ENCODE results near the gene TMEM256. TPM values are rescaled to one million over a fixed set of nuclear protein-coding genes. Genes with fewer than 3 reads are reported as not detected.

TMEM256 gene
- 48.8 and 118 TPM in 2 replicates for total RNA-seq

DNA sequence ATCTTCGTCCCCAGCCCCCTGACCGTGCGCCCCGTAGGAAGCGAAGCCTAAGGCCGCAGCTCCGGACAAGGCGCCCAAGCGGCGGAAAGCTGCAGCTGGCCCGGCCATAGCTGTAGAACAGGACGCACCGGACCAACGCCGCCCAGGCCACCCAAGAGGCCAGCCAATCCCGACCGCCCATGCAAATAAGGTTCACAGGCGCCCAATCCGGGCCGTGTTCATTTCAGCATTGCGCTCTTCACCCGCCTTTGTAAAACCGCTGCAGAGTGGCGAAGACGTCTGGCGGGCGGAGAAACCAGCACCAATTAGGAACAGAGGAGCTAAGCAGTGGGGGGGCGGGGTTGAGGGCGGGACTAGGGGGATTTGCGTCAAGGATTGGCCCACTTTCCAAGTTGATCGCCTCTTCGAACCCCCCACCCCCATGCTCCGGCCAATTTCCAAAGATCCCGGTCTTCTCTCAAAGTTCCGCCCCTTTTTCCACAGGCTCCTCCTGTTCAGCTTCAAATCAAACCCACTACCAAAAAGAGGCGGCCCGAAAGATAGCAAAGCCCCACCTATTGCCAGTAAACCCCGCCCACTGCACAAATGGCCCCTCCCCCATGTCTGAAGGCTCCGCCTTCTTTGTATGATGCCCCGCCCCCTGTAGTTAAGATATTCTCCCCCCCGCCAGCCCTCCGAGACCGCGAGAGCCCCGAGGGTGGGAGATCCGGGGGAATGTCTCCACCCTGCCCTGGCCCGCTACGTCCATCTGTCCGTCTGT, at the start of gene TMEM256:
Gene TMEM256, minus strand, starts transcription at position 121 of the 760 bp plus-strand sequence. Its CDS starts 13 bp downstream, at position 108.

DNA sequence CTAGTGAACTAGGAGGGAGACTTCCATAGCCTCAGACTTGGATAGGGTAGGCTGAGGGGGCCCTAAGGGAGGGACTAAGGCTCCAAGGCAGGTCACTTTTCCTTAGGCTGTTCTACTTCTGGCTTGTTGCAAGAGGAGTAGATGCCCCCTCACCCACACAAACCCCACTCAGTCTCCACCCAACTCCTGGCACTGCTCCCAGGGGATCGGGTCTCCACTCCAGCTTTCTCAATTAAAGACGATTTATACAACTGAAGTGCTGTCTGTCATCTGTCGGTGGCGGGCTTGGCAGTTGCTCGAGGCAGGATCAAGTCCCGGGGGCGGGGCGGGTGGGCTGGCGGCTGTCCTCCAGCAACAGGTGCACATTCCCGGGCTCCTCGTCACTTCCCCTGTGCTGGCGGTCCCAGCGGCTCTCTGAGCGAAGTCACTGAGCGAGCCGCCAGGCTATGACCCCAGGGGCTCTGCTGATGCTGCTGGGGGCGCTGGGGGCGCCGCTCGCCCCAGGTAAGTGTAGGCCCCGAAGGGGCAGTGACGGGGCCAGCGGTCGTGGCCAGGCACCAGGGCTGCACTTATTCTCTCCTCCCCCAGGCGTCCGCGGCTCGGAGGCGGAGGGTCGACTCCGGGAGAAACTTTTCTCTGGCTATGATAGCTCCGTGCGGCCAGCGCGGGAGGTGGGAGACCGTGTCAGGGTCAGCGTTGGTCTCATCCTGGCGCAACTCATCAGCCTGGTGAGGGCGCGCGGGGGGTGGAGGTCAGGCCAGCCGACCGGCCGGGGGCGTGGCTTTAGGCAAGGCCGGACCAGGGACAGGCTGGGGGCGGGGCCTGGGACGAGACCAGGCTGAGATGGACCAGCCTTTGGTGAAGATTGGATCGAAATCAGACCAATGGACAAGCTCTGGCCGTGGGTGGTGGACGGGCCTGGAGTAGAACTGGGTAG, 41.1 kb upstream of the TMEM256 start, which contains the start of gene CHRNB1:
Gene CHRNB1, plus strand, starts transcription at position 380 of the 937 bp plus-strand sequence. Its CDS starts 67 bp downstream, at position 447.

DNA sequence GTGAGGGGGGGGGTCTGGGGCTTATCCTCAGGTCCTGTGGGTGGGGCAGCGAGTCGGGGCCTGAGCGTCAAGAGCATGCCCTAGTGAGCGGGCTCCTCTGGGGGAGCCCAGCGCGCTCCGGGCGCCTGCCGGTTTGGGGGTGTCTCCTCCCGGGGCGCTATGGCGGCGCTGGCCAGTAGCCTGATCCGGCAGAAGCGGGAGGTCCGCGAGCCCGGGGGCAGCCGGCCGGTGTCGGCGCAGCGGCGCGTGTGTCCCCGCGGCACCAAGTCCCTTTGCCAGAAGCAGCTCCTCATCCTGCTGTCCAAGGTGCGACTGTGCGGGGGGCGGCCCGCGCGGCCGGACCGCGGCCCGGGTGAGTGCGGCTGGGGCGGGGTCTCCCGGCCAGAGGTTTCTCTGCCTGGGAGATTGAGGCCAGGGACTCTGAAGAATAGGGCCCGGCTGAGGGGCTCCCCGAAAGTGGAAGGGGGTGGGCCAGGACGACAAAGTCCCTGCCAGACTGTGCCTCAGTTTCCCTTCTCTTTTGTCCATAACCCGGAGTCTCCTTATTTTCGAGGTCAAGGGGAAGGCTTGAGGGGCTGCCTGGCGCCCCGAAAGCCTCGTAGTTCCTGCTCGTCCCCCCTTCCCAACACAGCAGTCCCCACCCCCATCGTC, 35.7 kb upstream of the TMEM256 start, which contains the start of gene FGF11:
Gene FGF11, plus strand, starts transcription at position 51 of the 651 bp plus-strand sequence. Its CDS starts 109 bp downstream, at position 160.

DNA sequence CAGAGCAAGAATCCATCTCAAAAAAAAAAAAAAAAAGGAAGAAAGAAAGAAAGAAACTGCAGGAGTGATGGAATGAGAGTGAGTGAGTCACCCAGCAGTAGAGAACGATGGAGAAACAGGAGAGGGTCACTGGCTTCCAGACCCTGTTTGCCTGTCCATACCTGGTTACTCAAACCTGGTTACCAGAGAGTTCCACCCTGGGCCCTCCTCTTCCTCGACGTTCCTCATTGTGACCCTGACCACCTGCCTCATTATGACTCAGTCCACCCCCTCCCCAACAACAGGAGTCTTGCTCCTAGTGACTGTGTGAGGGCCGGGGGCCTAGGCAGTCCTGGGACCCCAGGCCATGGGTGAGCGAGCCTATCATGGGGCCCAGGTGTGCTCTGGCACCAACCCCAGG, 24.7 kb upstream of the TMEM256 start, which contains the start of gene SPEM3:
Gene SPEM3, plus strand, starts transcription at position 301 of the 400 bp plus-strand sequence. Its CDS starts 46 bp downstream, at position 347.

DNA sequence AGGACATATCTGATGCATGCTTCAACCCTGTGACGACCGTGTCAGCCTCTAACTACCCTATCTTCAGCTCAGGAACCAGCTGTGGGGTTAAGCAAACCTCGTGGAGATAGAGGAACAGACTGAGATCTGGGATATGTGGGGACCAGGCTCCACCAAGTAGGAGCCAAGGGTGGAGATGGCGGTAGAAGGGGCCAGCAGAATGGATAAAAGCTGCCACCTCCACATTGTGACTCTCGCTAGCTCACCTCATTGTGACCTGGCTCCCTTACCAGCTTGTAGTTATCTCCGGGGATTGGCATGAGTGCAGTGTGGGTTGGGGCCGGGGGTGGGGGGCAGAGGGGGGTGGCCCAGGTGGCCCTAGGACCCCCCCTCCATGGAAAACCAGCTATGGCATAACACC, 21.4 kb upstream of the TMEM256 start, which contains the start of gene SPEM2:
Gene SPEM2, plus strand, starts transcription at position 301 of the 400 bp plus-strand sequence. Its CDS starts 73 bp downstream, at position 374.

DNA sequence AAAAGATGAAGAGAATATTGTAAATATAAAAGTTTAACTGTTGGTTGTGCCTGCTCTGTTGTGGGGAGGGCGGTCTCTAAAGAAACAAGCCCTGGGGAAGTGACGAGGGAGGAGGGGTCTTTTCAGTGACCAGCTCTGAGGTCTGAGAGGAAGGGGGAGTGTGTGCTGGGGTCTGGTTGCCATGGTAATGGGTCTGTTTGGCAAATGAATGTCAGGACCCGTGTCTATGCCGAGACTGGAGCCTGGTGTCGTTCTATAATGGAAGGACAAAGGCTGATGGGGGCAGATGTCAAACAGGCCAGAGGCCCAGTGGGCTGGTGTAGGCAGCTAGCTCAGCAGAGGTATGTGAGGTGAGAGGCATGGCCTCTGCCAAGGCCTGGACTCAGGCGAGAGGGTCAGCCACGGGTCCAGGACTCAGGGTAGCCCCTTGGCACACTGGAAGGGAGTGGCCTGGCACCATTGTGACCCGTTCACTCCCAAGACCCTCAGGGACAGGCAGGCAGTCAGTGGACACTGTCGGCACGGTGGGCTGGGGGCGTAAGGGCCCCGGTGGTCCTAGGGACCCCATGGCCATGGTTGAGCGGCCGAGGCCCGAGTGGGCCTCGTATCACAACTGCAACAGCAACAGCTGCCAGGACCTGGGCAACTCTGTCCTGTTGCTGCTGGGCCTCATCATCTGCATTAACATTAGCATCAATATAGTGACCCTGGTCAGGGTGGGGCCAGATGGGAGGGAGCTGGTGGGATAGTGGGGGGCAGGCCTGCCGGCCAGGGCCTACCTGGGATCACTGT, 16.1 kb upstream of the TMEM256 start, which contains the start of gene SPEM1:
Gene SPEM1, plus strand, starts transcription at position 506 of the 792 bp plus-strand sequence. Its CDS starts 61 bp downstream, at position 567.

DNA sequence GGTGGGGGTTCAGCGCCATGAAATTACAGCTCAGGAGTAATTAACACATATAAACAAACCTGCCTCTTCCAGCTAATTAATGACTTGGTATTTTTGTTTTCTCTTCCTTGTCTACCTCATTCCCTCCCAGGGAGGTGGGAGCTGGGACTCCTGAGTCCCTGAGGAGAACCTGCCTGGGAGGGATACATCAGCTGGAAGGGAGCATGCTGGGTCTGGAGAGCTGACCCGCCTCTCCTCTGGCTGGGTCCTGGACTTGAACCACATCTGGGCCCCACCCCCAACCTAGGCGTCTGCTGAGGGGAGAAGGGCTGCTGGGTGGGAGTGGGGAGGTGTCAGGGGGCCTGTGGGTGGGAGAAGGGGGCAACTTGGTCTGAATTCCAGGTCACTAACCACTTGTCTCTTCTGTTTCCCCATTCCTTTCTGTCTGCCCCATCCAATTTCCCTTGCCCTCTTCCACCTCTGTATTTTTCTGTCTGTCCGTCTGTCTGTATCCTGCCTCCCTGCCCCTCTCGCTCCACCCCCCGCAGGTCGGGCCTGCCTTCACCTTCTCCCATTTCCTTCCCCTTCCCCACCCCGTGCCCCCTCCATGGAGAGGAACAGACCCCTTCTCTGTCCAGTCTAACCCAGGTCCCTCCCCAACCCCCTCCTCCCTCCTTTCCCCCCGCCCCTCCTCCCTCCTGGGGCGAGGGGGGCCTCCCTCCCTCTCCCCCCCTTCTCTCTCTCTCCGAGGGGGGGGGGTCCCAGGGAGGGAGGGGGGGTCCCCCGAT, 3.8 kb upstream of the TMEM256 start, which contains the start of gene NLGN2:
Gene NLGN2, plus strand, starts transcription at position 361 of the 767 bp plus-strand sequence. CDS start 411 bp downstream, outside the sequence.

DNA sequence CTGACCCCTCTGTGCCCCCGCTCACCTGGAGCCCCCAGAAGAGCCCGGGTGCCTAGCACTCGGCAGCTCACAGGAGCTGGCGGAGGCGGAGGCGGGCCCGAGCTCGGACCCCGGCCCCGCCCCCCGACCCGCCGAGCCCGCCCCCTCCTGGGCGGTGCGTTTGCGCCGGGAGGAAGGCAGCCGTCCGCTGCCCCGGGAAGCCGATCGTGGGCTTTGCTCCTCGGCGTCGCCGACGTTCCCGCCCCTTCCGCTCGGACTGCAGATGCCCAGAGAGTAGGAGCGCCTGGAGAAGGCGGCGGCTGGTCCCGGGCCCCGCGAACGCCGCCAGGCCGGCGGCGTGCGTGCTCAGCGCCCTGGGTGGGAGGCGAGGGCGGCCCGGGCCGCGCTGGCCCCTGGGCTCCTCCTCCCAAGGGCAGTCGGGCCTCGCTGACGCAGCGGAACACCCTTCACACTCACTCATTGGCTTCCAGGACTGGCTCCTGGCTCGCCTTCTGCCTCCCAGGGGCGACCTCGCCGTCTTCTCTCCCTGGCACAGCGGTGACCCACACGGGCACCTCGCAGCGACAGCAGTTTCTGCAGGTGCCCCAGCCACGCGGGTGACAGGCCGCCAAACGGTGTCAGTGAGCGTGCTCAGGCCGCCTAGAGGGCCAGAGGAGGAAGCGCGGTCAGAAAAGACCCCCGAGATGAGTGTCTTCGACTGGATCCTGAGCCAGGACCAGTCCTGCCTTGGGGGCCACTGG, 9.3 kb downstream of the TMEM256 start, which contains the start of gene PLSCR3:
Gene PLSCR3, minus strand, starts transcription at position 74 of the 740 bp plus-strand sequence. CDS start 415 bp downstream, outside the sequence.

DNA sequence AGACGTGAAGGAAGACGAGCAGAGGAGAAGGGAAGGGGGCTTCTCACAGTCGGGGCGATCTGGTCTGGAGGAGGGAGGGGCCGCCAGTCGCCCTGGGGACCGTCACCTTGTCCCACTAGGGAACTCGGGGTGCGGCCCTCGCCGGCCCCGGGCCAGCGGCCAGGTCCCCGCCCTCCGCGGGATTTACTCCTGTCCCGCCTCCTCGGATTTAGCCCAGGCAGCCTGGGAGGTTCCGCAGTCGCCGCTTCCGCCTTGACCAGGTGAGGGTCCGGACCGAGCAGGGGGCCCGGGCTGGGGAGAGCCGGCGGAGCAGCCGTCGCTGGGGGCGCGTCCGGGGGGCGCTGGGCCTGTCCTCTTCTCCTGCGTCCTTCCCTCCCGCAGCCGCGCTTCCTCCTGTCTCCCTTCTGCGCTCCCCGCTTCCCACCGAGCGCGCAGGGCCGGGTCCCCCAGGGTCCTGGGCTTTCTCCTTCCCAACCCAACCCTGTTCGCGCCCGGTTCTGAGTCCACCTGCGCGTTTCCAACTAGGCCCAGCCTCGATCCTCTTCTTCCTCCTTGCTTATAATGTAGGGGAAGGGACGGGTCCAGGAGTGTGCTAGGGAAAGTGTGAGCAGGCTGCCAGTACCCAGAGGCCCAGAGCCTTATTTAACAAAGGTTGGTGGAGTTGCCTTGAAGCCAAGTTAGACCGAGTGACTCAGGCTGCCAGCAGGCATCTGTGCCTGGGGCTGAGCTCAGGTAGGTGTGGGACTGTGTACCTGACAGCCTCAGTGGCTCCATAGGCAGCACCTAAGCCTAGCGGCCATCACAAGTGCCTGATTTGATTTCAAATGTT, 22.8 kb downstream of the TMEM256 start, which contains the start of gene TNK1:
Gene TNK1, plus strand, starts transcription at position 235 of the 829 bp plus-strand sequence. CDS start 1,838 bp downstream, outside the sequence.

DNA sequence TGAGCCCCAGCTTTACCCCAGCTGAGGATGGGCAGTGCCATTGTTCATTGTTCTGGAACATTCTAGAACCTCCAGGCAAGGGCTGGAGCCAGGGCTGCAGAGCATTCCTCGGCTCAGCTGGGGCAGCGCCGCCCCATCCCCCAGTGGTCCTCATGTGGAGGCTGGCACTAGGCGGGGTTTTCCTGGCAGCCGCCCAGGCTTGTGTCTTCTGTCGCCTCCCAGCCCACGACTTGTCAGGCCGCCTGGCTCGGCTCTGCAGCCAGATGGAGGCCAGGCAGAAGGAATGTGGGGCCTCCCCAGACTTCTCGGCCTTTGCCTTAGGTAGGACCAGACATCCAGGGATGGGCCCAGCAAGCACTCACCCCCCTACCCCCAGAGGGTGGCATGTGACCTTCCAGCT, 48.8 kb downstream of the TMEM256 start, which contains the start of gene TMEM95:
Gene TMEM95, plus strand, starts transcription at position 104 of the 400 bp plus-strand sequence. Its CDS starts 49 bp downstream, at position 153.

Other genes starting within 250 kb of the TMEM256 start
- 10.5 and 15.1 TPM in 2 replicates for gene ASGR1, start 224.7 kb downstream of the TMEM256 start, total RNA-seq
- gene DLG4, start 184.3 kb downstream of the TMEM256 start, total RNA-seq, result 6.8 and 22.5 TPM in 2 replicates
- gene ACADVL, start 184.2 kb downstream of the TMEM256 start, total RNA-seq, result 205 and 264 TPM in 2 replicates
- 32.2 and 53.0 TPM in 2 replicates for gene DVL2, start 169.6 kb downstream of the TMEM256 start, total RNA-seq
- 28.7 and 37.6 TPM in 2 replicates for gene PHF23, start 164.6 kb downstream of the TMEM256 start, total RNA-seq
- gene GABARAP, start 161.6 kb downstream of the TMEM256 start, total RNA-seq, result 86.0 and 116 TPM in 2 replicates
- gene CTDNEP1, start 152.4 kb downstream of the TMEM256 start, total RNA-seq, result 18.5 and 41.9 TPM in 2 replicates
- 22.4 and 31.6 TPM in 2 replicates for gene ELP5, start 151.9 kb downstream of the TMEM256 start, total RNA-seq
- gene CLDN7, start 141.6 kb downstream of the TMEM256 start, total RNA-seq, result 0.82 and 8.1 TPM in 2 replicates
- gene SLC2A4, start 122.4 kb downstream of the TMEM256 start, total RNA-seq, result 0.57 TPM in 1 of 2 replicates, not detected in the other
- 0.25 TPM in 1 of 2 replicates, not detected in the other for gene YBX2, start 109.5 kb downstream of the TMEM256 start, total RNA-seq
- 537 and 632 TPM in 2 replicates for gene EIF5A, start 96.5 kb downstream of the TMEM256 start, total RNA-seq
- 28.8 and 30.1 TPM in 2 replicates for gene GPS2, start 88.7 kb downstream of the TMEM256 start, total RNA-seq
- 10.4 and 31.2 TPM in 2 replicates for gene NEURL4, start 74.8 kb downstream of the TMEM256 start, total RNA-seq
- gene ACAP1, start 67.6 kb downstream of the TMEM256 start, total RNA-seq, result not detected in 2 replicates
- 1.1 and 2.3 TPM in 2 replicates for gene KCTD11, start 51.9 kb downstream of the TMEM256 start, total RNA-seq
- gene TMEM95, start 48.9 kb downstream of the TMEM256 start, total RNA-seq, result not detected in 2 replicates
- 0.49 and 1.6 TPM in 2 replicates for gene TNK1, start 23.0 kb downstream of the TMEM256 start, total RNA-seq
- 16.7 and 36.8 TPM in 2 replicates for gene PLSCR3, start 9.6 kb downstream of the TMEM256 start, total RNA-seq
- gene NLGN2, start 3.7 kb upstream of the TMEM256 start, total RNA-seq, result 1.3 and 7.6 TPM in 2 replicates
- gene SPEM1, start 16.2 kb upstream of the TMEM256 start, total RNA-seq, result not detected in 2 replicates
- not detected in 2 replicates for gene SPEM2, start 21.5 kb upstream of the TMEM256 start, total RNA-seq
- not detected in 2 replicates for gene SPEM3, start 24.8 kb upstream of the TMEM256 start, total RNA-seq
- 6.0 and 8.4 TPM in 2 replicates for gene TMEM102, start 31.3 kb upstream of the TMEM256 start, total RNA-seq
- 0.16 and 0.50 TPM in 2 replicates for gene FGF11, start 35.4 kb upstream of the TMEM256 start, total RNA-seq
- gene CHRNB1, start 41.0 kb upstream of the TMEM256 start, total RNA-seq, result 7.6 and 9.4 TPM in 2 replicates
- 6.3 and 14.2 TPM in 2 replicates for gene ZBTB4, start 75.5 kb upstream of the TMEM256 start, total RNA-seq
- gene SLC35G6, start 77.3 kb upstream of the TMEM256 start, total RNA-seq, result not detected in 2 replicates
- 76.9 and 161 TPM in 2 replicates for gene POLR2A, start 80.3 kb upstream of the TMEM256 start, total RNA-seq
- 7.8 and 17.1 TPM in 2 replicates for gene TNFSF12, start 145.0 kb upstream of the TMEM256 start, total RNA-seq
- 0.69 and 0.81 TPM in 2 replicates for gene TNFSF13, start 154.7 kb upstream of the TMEM256 start, total RNA-seq
- gene SENP3, start 157.8 kb upstream of the TMEM256 start, total RNA-seq, result 62.7 and 79.3 TPM in 2 replicates
- 0.65 and 1.1 TPM in 2 replicates for gene CD68, start 175.5 kb upstream of the TMEM256 start, total RNA-seq
- 57.5 and 91.6 TPM in 2 replicates for gene MPDU1, start 179.8 kb upstream of the TMEM256 start, total RNA-seq
- gene SOX15, start 186.0 kb upstream of the TMEM256 start, total RNA-seq, result 0.06 and 0.49 TPM in 2 replicates
- 28.2 and 35.0 TPM in 2 replicates for gene FXR2, start 210.8 kb upstream of the TMEM256 start, total RNA-seq
- gene SAT2, start 223.7 kb upstream of the TMEM256 start, total RNA-seq, result 26.4 and 27.4 TPM in 2 replicates
- 0.38 TPM in 1 of 2 replicates, not detected in the other for gene SHBG, start 226.0 kb upstream of the TMEM256 start, total RNA-seq
- gene ATP1B2, start 246.8 kb upstream of the TMEM256 start, total RNA-seq, result not detected in 2 replicates